ENCODE results near the gene VDAC2.

GRCh38 chr10:75261813-75262705 is 51.5 kb downstream of the VDAC2 start:
- TF ChIP-seq, protein P1, sequence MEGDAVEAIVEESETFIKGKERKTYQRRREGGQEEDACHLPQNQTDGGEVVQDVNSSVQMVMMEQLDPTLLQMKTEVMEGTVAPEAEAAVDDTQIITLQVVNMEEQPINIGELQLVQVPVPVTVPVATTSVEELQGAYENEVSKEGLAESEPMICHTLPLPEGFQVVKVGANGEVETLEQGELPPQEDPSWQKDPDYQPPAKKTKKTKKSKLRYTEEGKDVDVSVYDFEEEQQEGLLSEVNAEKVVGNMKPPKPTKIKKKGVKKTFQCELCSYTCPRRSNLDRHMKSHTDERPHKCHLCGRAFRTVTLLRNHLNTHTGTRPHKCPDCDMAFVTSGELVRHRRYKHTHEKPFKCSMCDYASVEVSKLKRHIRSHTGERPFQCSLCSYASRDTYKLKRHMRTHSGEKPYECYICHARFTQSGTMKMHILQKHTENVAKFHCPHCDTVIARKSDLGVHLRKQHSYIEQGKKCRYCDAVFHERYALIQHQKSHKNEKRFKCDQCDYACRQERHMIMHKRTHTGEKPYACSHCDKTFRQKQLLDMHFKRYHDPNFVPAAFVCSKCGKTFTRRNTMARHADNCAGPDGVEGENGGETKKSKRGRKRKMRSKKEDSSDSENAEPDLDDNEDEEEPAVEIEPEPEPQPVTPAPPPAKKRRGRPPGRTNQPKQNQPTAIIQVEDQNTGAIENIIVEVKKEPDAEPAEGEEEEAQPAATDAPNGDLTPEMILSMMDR (IDR thresholded peaks at IDR 0.05), result no peak
- TF ChIP-seq EZH2 (IDR thresholded peaks at IDR 0.05; ENCODE audit: borderline replicate concordance, insufficient read depth, low read depth, low read length, poor library complexity, severe bottlenecking), result no peak

Data from B cell (primary cell).